SK-MEL-5 (cell line): ENCODE data around the gene EGFR. TPM values are rescaled to one million over a fixed set of nuclear protein-coding genes. Genes with fewer than 3 reads are reported as not detected.

Experiments
- DNase-seq: peaks from one replicate; pipeline ENCODE4 v3.0.0-alpha.2; 2016; ENCODE audit warnings: low read depth, low spot score
- in situ Hi-C: cut with HindIII; loops from 2 replicates; pipeline ENCODE4 v1.10.0; 2016; ENCODE audit warnings: low sequenced_read_pairs, high pct_unique_total_duplicates, low pct_unique_long_range_greater_than_20kb
- total RNA-seq: library from RNA; depleted of rRNA; stranded (reverse); fragments of >200 nt; shearing (Covaris generic); gene quantifications from 2 replicates; pipeline ENCODE4 v1.2.3, GENCODE V29; 2014

The EGFR gene
- total RNA-seq, 1 experiment from 2014 or later = 0.85 TPM

DNA sequence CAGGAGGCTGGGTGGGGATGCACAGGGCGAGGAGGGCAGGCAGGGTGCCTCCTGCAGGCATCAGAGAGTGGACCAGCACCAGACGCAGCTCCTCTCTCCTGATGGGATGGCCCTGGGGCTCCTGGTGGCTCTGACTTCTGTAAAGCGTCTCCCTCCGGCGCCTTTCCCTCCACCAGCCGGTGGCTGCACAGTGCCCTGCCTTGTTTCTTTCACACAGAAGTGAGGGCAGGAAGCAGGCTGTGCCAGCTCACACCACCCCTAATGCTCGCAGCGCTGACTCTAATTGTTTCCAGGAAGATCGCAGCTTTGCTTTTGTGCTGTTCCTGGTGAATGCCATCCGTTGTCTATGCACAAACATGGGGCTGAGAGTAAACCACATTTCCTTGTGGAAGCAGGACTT, 194.0 kb downstream of the EGFR start:
- in situ Hi-C loops = no loop called here
- peak; percentile 72 for DNase-seq

GRCh38 chr7:55214707-55215106, 195.9 kb downstream of the EGFR start:
- DNase-seq = no peak
- in situ Hi-C loops = no loop called here

DNA sequence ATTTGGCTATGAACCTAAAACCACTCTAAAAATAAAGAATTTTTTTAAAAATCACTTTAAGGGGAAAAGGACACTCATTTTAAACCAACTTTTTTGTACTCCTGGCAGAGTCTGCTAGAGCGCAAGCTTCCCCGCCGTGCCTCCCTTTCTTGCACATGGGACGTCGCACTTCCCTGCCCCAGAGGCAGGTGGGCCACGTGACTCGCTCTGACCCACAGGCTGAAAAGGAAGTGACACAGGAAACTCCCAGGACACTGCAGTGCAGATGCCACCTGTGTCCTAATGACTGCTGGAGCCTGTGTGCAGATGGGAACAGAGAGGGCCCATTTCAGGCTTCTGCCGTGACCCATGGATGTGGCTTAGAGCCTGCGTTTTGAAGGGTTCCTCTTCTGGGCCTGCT, 204.2 kb downstream of the EGFR start:
- in situ Hi-C loops = no loop called here

DNA sequence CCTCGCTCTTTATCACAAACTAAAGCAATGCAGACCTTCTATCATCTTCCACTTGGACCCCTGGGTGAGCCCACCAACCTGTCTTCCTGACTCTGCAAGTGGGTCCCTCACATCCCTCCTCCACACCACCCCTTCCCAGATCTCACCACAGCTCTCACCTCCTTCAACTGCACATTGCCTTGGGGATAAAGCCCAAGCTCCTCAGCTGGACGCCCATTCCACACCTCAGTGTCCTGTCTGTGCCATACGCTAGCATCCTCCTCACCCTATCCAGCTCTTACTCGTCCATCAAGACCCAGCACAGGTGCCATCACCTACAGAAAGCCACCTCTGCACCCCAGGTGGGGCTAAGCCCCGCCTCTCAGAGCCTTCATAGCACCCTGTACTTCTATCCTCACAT, 205.3 kb downstream of the EGFR start:
- in situ Hi-C loops = no loop called here
- no peak for DNase-seq

More for the DNA sequence above, 204.2 kb downstream of the EGFR start:
- DNase-seq = no peak

GRCh38 chr7:55224810-55225209, 206.0 kb downstream of the EGFR start:
- in situ Hi-C loops = no loop called here
- DNase-seq = no peak

DNA sequence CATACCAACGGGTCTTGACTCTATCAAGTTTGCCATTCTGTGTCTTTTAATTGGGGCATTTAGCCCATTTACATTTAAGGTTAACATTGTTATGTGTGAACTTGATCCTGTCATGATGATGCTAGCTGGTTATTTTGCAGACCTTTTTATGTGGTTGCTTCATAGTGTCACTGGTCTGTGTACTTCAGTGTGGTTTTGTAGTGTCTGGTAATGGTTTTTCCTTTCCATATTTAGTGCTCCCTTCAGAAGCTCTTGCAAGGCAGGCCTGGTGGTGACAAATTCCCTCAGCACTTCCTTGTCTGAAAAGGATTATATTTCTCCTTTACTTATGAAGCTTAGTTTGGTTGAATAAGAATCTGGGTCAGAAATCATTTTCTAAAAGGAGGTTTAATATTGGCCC, 211.2 kb downstream of the EGFR start:
- DNase-seq = no peak
- in situ Hi-C loops = no loop called here

DNA sequence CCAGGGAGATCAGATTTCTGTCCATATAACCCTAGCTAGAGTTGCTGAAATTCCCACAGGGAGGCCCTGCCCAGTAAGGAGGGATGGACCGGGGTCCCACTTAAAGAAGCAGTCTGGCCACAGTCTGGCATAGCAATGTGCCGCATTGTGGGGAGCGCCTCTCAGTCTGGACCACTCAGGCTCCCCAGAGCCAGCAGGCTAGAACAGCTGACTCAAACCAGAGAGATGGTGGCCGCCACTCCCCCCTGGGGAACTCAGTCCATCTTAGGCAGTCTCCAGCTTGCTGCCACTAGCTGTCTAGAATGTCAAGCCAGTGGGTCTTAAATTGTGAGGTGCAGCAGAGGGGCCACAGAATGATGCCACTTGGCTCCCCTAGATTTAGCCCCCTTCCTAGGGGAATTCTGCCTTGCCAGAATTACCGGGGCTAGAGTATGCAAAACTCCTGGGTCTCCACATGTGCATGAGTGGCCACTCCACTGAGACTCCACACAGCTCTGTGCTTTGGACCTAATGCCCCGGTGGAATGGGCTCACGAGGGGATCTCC, 213.0 kb downstream of the EGFR start:
- DNase-seq = no peak
- in situ Hi-C loops = no loop called here

GRCh38 chr7:55233001-55233400, 214.2 kb downstream of the EGFR start:
- in situ Hi-C loops = no loop called here

DNA sequence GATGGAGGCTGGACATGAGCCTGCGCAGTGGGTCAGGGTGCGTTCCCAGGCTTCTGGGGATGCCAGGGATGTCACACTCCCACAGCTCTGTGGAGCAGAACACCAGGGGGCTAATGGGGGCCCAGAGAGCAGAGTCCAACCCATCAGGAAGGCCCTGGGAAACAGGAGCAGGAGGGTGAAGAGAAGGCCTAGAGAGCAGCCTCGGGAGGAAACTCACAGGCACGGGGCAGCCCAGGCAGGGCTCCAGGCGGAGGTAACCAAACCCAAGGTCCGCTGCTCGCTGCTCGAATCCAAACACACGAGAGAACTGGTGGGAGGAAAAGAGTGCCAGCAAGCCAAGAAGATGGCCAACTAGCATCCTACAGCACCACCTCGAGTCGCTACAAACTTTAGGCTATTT, 215.6 kb downstream of the EGFR start:
- no peak for DNase-seq
- in situ Hi-C loops = no loop called here

More at GRCh38 chr7:55233001-55233400, 214.2 kb downstream of the EGFR start:
- DNase-seq = no peak

DNA sequence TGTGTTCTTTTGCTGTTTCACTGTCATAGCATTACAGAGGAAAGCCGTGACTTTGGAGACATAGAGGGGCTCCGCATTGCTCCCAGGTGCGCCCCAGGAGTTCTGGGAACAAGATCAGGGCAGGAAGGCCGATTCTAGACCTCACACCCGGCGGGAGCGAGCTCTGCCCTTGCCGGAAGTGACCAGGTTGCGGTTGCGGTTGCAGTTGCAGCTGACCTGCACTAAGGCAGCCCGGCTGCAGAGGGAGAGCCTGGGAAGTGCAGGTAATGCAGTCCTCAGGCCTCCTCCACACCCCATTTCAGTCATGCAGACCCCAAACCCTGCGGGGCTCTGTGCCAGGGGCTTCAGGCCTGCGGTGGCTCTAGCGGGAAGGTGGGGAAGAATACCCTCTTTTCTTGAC, 216.3 kb downstream of the EGFR start:
- no peak for DNase-seq
- in situ Hi-C loops = no loop called here

DNA sequence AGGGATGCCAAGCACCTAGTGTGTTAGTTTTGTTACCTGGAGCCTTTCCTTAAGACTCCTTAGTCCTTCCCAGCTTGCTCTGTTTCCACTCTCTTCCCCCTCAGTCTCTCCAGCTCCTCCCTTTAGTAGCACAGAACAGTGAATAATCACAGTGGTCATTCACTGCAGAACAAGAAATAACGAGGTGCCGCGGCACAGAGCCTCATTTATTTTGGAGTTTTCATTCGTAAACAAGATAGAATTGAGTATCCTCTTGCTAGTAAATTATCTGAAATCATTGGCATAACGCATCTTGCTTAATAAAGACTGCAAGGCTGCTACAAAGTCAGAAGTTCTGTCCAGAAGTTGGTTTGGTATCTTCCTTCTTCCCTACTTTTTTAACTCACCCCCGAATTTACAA, 217.0 kb downstream of the EGFR start:
- in situ Hi-C loops = no loop called here
- DNase-seq = no peak

DNA sequence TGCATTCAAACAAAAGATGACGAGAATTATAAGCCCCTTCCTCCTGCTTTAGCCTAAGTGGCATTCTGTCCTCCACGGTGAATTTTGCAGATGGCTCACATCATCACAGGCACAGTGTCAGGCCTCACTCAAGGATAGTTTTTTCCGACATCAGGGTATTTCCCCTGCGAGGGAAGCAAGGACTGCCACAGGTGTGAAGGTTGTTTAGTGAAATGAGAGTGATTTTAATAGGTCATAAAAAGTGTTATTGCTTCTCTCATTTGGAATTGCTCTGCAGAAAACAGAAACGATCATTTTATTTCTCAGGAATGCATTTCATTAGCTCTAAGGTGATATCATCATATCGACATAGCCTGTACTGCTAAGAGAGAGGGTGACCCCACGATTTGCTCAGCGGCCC, 217.7 kb downstream of the EGFR start:
- in situ Hi-C loops = no loop called here
- no peak for DNase-seq

DNA sequence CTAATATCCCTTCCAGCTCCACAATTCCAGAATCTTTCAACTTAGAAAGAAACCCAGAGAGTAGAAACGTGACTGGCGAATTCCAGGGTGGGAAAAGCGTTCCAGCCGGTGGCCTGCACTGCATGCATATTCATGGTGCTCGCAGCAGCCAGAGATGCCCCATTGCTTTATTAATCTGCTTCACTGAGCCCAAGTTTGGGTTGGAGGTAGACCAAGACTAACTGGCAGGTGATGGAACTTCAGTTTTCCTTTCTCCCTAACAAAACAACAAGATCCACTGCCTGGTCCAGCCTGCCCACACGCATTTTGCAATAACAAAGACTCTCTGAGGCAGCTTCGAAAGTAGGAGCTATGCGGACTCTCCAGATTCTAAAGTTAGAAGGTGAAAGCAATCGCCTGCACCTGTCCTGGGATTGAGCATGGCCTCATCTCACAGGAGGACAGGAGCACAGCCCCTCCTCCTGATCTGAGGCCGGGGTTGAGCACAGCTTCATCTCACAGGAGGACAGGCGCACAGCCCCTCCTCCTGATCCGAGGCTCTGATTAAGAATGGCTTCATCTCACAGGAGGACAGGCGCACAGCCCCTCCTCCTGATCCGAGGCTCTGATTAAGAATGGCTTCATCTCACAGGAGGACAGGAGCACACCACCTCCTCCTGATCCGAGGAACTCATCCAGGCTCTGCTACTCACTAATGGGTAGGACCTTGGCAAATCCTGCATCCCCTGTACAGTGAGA, 218.5 kb downstream of the EGFR start:
- DNase-seq = no peak
- in situ Hi-C loops = no loop called here

DNA sequence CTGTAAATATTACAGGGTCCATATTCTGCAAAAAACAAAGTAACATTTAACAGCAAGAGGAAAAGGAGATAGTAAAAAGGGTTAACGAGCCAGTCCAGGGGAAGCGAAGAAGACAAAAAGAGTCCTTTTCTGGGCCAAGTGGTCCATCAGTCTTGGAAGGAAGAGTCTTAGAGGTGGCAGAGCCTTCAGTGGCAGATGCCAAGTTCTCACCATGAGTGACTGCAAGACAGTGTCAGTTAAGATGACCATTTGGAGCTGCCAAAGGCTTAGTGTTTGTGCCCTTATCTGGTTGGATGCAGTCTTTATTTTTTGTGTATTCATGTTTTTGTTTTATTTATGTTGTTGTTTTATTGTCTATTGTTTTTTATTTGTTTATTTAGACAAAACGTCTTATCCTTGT, 220.6 kb downstream of the EGFR start:
- in situ Hi-C loops = no loop called here
- DNase-seq = no peak

GRCh38 chr7:55240418-55241142, 221.8 kb downstream of the EGFR start:
- in situ Hi-C loops = no loop called here
- DNase-seq = no peak

GRCh38 chr7:55241958-55242357, 223.1 kb downstream of the EGFR start:
- DNase-seq = no peak

GRCh38 chr7:55242613-55243012, 223.8 kb downstream of the EGFR start:
- in situ Hi-C loops = no loop called here
- no peak for DNase-seq

More at GRCh38 chr7:55241958-55242357, 223.1 kb downstream of the EGFR start:
- in situ Hi-C loops = no loop called here

DNA sequence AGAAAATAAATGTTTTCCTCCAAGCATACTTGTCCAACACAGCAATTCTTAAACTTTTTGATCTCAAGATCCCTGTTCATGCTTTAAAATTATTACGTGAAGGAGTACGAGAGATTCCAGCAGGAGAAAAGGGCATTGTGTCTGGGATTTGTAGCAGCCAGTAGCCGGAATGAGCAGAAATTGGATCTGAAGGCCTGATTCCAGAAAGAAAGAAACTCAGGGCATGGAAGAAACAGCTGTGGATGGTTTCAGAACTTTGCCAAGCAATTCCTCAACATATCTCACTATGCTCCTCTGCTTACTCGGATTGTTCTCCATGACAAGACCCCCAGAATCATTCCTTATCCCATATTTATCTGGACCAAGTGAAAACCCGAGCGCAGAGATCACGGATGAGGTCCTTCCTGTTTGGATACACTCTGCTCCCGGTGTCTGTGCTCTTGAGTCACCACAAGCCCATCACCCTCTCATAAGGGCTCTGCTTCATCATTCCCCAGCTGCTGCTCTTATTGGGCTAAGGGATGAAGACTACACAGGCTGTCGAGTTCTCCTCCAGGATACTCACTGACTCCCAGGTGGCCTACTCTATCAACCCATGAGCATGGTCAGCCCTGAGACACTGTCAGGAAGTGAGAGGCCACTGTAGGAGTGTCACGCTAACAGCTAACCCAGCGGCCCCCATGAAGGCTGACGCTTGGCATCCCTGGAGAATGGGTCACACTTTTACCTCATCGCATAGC, 225.4 kb downstream of the EGFR start:
- DNase-seq = no peak
- in situ Hi-C loops = no loop called here
